HG03575 (cell line): ENCODE data around the gene RPL29.

Experiments used
- ATAC-seq: cut with Tn5 transposase; IDR thresholded peaks from one replicate; pipeline ENCODE4 v1.9.1; 2021; ENCODE audit not compliant: unreplicated experiment, insufficient number of reproducible peaks, low FRiP score; ENCODE audit errors: extremely low read depth

The RPL29 gene

DNA sequence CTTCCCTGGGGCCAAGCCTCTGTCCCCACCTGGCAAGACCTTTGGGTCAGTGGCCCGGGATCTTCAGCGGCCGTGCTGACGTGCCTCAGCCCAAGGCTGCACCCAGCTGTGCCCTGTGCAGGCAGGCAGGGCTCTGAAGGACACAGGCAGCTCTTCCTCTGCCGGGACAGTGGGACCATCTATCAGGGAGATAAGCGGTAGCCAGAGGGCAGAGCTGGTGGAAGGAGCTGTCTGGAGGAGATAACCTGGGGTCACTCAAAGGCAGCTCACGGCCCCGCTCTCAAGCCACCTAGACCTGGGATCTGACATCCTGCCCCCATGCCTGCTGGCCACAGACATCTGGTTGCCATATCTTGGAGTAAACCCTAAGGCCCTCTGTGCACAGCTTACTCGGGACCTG, 33.4 kb upstream of the RPL29 start:
- ATAC-seq: no peak

GRCh38 chr3:52028572-52028971, 32.9 kb upstream of the RPL29 start:
- no peak for ATAC-seq

GRCh38 chr3:52026041-52026440, 30.3 kb upstream of the RPL29 start:
- no peak for ATAC-seq

GRCh38 chr3:52025453-52025852, 29.8 kb upstream of the RPL29 start:
- ATAC-seq: no peak

DNA sequence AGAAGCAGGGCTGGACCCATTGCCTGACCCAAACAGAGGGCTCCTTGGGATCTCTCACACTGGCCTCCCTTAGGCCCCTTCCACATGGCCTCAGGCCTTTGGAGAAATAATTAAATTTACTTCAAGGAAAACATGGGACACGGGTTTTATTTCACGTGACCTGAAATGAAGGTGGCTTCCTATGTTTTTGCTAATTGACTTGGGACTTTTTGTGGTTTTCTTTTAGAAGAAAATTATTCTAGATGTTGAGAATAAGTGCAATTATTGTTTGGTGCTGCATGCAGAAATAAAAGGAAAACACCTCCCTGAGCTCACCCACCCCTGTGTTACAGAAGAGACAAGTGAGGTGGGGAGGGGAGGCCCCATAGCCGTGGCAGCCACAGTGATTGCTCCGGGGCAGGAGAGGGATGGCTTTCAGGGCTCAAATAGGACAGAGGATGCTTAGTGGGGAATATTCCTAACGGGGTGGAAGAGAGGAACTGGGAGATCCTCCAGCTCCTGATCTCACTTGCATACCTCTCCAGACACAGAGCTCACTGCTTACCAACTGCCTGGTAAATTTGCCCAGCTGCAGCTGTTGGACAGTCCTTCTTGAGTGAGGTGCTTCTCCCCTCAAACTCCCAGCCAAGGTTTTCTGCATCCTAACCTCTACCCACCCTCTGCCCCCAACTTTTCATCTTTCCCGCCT, 29.2 kb upstream of the RPL29 start:
- no peak for ATAC-seq

DNA sequence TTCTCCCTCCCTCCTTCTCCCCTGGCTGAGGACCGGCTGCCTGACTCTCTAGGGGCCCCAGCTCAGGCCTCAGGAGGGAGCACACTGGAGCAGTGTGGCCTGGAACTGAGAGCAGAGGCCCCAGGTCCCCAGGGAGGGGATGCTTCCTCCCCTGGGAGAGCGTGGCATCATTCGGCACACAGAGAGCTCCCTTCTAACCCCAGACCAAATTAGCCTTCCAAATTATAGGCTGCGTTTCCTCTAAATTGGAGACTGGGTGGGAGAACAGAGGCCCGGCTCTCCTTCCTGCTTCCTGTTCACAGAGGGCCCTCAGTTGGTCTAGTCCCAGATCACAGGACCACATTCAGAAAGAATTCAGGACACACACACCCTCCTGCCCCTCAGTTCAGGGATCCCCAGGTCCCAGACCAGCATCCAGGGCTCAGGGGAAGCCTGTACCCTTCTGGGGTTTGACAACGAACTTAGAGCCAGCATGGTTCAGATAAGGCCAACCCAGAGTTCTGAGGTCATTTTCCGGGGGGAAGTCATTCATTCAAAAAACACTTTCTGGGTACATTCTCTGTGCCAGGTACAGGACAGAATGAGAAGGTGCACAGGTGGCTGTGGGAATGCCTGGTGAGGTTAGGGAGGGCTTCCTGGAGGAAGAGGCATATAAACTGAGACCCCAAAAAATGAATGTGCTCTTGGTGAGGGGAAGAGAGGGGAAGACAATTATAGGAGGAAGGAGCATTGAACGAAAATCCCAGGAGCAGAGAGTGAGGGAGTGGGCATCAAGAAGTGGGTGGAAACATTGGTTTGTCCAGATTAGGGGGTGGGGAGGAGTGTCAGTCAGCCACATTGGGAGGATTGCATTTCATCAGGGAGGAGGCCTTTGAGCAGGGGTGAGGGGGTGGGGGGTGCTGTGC, 28.4 kb upstream of the RPL29 start:
- no peak for ATAC-seq

DNA sequence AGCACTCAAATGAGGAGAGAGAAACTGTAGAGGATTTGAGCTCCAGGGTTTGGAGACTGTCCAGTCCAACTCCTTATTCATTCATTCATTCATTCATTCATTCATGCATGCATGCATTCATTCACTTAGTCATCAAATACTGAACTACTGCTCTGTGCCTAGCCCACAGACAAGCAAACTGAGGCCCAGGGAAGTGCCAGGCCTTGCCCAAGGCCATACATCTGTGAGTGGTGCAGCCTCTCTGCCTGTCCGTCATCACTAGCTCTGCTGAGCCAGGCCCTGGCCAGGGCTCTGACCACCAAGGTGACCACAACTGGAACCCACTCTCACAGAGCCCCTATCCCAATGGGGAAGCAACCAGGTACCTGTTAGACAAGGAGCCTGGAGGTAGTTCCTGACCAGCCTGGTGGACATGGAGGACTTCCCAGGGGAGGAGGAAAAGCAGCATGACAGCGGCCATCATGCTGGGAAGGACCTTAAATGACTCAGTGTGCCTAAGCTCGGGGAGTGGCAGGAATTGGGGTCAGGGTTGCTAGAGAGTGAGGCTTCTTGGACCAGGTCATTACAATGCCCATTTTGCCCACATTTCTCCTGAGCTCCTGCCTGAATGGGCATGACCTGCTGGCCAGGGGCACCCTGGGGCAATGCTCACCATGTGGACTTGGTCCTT, 27.5 kb upstream of the RPL29 start:
- no peak for ATAC-seq

- ATAC-seq: no peak
Observed at GRCh38 chr3:52022323-52023100, 26.8 kb upstream of the RPL29 start.

GRCh38 chr3:52021489-52022268, 26.0 kb upstream of the RPL29 start:
- no peak for ATAC-seq

DNA sequence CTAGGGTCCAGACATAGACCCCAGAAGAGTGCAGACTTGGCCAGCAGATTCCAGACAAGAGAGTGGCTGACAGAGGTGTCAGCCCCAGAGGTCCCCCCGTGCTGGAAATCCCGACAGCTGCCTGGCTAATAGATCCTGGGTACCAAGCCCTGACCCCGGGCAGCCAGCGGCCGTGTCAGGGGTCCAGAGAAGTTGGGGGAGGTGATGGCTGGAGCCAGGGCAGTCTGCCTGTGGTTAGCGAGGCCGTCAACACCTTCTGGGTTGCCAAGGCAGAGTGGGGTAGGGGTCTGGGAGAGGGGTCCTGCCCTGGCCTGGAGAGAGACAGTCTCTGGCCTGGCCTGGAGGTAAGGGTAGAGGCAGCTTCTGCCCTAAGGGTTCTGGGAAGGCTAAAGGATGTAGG, 25.1 kb upstream of the RPL29 start:
- ATAC-seq: no peak

DNA sequence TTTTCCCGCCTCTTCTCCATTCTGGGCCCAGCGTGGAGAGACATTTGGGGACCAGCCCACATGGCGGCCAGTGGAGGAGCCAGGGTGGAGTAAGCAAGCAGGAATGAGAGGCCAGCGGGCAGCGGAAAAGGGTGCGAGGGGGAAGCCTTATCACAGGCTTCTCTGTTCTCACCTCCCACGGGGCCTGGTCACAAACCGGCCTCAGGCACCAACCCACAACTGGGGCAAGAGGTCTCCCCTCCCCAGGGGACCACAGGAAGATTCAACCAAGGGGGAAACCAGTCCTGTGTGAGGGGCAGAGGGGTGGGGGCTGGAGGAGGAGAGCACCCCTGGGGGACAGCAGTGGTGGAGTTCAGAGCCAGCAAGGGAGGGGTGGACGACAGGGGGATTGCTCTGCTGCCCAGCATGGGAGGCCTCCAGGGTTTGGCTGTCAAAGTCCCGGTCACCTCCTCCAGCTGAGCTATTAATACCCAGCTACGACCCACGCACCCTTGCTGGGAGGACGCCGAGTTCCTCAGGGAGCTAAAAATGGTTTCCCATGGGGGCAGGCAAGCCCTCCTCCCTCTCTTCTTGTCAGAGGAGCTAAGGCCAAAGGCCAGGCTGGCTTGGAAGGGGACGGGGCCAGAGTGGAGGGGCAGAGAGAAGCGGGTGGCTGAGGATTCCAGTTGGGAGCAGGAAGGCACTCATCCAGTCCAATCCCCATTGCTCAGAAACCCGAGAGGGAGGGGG, 23.8 kb upstream of the RPL29 start:
- ATAC-seq: no peak

GRCh38 chr3:52018319-52019000, 22.8 kb upstream of the RPL29 start:
- no peak for ATAC-seq

- ATAC-seq: no peak
Observed at GRCh38 chr3:52017586-52017985, 21.9 kb upstream of the RPL29 start.

DNA sequence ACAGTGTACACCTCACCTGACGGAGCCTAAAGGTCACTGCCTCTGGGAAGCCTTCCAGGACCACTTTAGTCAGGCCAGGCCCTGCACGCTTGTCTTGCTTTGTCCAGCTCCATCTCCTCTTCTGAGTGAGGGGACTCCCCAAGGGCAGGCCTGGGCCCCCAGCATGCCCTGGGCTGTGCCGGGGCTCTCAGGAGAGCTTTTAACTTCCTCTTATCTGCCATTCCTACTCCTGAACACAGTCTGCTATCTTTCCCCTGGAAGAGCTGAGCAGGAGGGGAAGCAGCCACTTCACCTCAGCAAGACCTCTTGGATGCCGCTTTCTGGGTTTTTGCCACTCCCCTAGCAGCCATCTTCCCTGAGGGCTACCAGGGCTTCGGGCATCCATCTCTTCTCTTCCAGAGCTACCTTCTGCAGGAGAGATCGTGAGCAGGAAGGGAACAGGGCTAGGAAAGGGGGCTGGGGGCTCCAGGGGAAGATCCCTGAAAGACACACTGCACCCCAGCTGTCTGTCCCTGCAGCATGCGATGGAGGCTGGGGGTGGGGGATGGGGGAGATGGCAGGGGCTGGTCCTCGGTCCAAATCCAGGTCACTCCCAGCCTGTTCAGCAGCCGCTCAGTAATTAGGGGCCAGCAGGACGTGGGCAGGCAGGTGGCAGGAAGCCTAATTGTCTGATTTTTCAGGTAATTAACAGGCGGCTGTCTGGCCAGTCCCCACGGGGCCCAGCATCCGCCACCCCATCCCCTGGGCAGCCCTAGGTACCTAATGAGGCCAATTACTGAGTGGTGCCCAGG, 19.9 kb upstream of the RPL29 start:
- ATAC-seq: no peak

GRCh38 chr3:52014613-52015012, 18.9 kb upstream of the RPL29 start:
- ATAC-seq: no peak

DNA sequence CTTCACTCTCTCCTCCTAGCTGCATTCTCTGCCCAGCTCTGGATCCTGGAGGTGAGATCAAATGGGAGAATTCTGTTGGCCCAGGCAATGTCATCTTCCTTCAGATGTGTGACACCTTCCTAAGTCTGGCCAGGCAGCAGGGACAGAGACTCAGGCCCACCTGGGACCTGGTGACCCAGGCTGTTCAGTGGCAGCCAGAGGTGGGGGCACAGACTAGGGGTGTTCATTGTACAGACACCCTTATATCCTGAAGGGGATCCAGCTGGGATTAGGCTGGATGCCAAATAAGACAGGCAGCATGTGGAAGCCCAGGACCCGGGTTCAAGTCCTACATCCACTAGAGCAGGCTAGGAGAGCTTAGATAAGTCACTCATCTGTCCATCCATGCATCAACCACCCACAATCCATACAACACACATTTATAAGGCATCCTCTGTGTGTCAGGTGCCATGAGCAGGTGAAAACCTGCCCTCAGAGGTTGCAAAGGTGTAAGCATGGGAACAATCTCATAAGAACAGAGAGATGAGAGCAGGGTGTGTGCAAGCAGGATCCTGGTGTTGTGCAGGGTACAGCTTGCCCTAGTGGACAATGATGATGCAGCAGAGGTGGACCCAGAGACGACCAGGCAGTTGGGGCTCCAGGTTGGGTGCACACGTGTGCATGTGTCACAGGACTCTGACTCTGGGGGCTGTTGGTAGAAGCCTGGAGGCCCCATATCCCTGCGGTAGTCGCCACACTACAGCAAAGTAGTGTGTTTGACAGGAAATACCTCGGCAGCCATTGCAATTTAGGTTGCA, 18.3 kb upstream of the RPL29 start:
- ATAC-seq: no peak
